Measurements from ENCODE around the gene CFAP74.

Gene CFAP74

GRCh38 chr1:2045468-2046173, 42.0 kb upstream of the CFAP74 start:
- ChIA-PET CTCF (interaction anchor here (0.9 to 3.9 kb wide), 21 partner anchors 10 to 132 kb away, joined by 3 to 28 read pairs (median 6); no protein-coding TSS in a partner anchor), POLR2A (no interaction called here)
- no peak for DNase-seq (ENCODE audit: extremely low spot score)
- TF ChIP-seq CTCF (IDR thresholded peaks at IDR 0.05; ENCODE audit: control extremely low read depth, extremely low read depth, low read depth, missing control alignments) = no peak

GRCh38 chr1:2044510-2045319, 41.1 kb upstream of the CFAP74 start:
- TF ChIP-seq CTCF (IDR thresholded peaks at IDR 0.05; ENCODE audit: control extremely low read depth, extremely low read depth, low read depth, missing control alignments) = peak; percentile 91
- peak; percentile 85 for DNase-seq (ENCODE audit: extremely low spot score)
- CTCF ChIA-PET = interaction anchor here (0.8 to 3.9 kb wide), 27 partner anchors 10 to 604 kb away, joined by 3 to 28 read pairs (median 5); partner anchors contain the start of gene FAAP20
- POLR2A ChIA-PET = interaction anchor here (0.5 kb wide), 1 partner anchor 257 kb away, joined by 5 read pairs; no protein-coding TSS in a partner anchor

GRCh38 chr1:2043886-2044285, 40.3 kb upstream of the CFAP74 start:
- CTCF ChIA-PET = interaction anchor here (1.1 to 3.9 kb wide), 11 partner anchors 9 to 268 kb away, joined by 3 to 28 read pairs (median 7); partner anchors contain the start of gene FAAP20
- TF ChIP-seq CTCF (IDR thresholded peaks at IDR 0.05; ENCODE audit: control extremely low read depth, extremely low read depth, low read depth, missing control alignments) = no peak
- POLR2A ChIA-PET = no interaction called here
- no peak for DNase-seq (ENCODE audit: extremely low spot score)

- ChIA-PET POLR2A (no interaction called here), CTCF (interaction anchor here (1.3 to 3.9 kb wide), 10 partner anchors 8 to 269 kb away, joined by 3 to 28 read pairs (median 8); no protein-coding TSS in a partner anchor)
- no peak for DNase-seq (ENCODE audit: extremely low spot score)
- no peak for TF ChIP-seq CTCF (IDR thresholded peaks at IDR 0.05; ENCODE audit: control extremely low read depth, extremely low read depth, low read depth, missing control alignments)
Observed at GRCh38 chr1:2042830-2043773, 39.5 kb upstream of the CFAP74 start.

GRCh38 chr1:2041887-2042286, 38.3 kb upstream of the CFAP74 start:
- CTCF ChIA-PET = interaction anchor here (1.4 to 2.0 kb wide), 3 partner anchors 11 to 81 kb away, joined by 3 to 6 read pairs (median 4); no protein-coding TSS in a partner anchor
- no peak for DNase-seq (ENCODE audit: extremely low spot score)
- no peak for TF ChIP-seq CTCF (IDR thresholded peaks at IDR 0.05; ENCODE audit: control extremely low read depth, extremely low read depth, low read depth, missing control alignments)
- POLR2A ChIA-PET = no interaction called here
